GM23338 (cell line): ENCODE data around the gene EPS8L1. TPM values are rescaled to one million over a fixed set of nuclear protein-coding genes. Genes with fewer than 3 reads are reported as not detected.

ENCODE experiments used
- ATAC-seq: fragments of 200-7000 bp; cut with Tn5 transposase; 3 replicates; pipeline ENCODE4 v1.9.1; 2020
- DNase-seq: peaks from one replicate; pipeline ENCODE4 v3.0.0-alpha.2; 2015; ENCODE audit warnings: low spot score
- H2AFZ ChIP-seq: fragments of 200-600 bp; sonication (generic); 2 replicates; pipeline ENCODE4 v1.8.0; 2016; ENCODE audit warnings: antibody characterized with exemption, mild to moderate bottlenecking, moderate library complexity
- H3F3A ChIP-seq: fragments of 200-600 bp; sonication (generic); replicated peaks from 2 replicates; pipeline ENCODE4 v1.8.0; 2017; ENCODE audit warnings: antibody characterized with exemption, mixed run types, low read depth
- H3K27ac ChIP-seq: fragments of 200-600 bp; sonication (generic); 2 replicates; pipeline ENCODE4 v1.6.1; 2016; ENCODE audit warnings: low read depth
- H3K27me3 ChIP-seq: fragments of 200-600 bp; sonication (generic); 2 replicates; pipeline ENCODE4 v1.8.0; 2016; ENCODE audit warnings: mild to moderate bottlenecking, mixed run types, moderate library complexity; ENCODE audit not compliant: insufficient read depth
- H3K36me3 ChIP-seq: fragments of 200-600 bp; sonication (generic); 2 replicates; pipeline ENCODE4 v1.8.0; 2016; ENCODE audit warnings: mild to moderate bottlenecking; ENCODE audit not compliant: insufficient read depth
- H3K4me1 ChIP-seq: fragments of 200-600 bp; sonication (generic); 2 replicates; pipeline ENCODE4 v1.8.0; 2016; ENCODE audit warnings: mild to moderate bottlenecking, moderate library complexity; ENCODE audit not compliant: insufficient read depth
- H3K4me2 ChIP-seq: fragments of 200-600 bp; sonication (generic); 2 replicates; pipeline ENCODE4 v1.7.1; 2017; ENCODE audit warnings: mixed run types
- H3K4me3 ChIP-seq: fragments of 200-600 bp; sonication (generic); 2 replicates; pipeline ENCODE4 v1.6.1; 2016; ENCODE audit warnings: mixed run types
- H3K79me2 ChIP-seq: fragments of 200-600 bp; sonication (generic); replicated peaks from 2 replicates; pipeline ENCODE4 v1.8.0; 2017; ENCODE audit warnings: mild to moderate bottlenecking; ENCODE audit not compliant: insufficient read depth
- H3K9me2 ChIP-seq: fragments of 200-600 bp; sonication (generic); 2 replicates; pipeline ENCODE4 v1.8.0; 2017; ENCODE audit not compliant: insufficient read depth
- H4K20me1 ChIP-seq: fragments of 200-600 bp; sonication (generic); replicated peaks from 2 replicates; pipeline ENCODE4 v1.8.0; 2017; ENCODE audit warnings: mild to moderate bottlenecking; ENCODE audit not compliant: insufficient read depth
- H3K27ac Mint-ChIP-seq: 2 replicates; pipeline ENCODE4 v1.8.0; 2020; ENCODE audit warnings: inconsistent platforms, mild to moderate bottlenecking, moderate library complexity, mixed read lengths
- H3K27me3 Mint-ChIP-seq: 3 replicates; pipeline ENCODE4 v1.8.0; 2022; ENCODE audit warnings: low read depth, mild to moderate bottlenecking, moderate library complexity, mixed read lengths, inconsistent platforms; ENCODE audit not compliant: insufficient read depth, poor library complexity
- H3K36me3 Mint-ChIP-seq: 3 replicates; pipeline ENCODE4 v1.8.0; 2021; ENCODE audit warnings: low read depth, mild to moderate bottlenecking, inconsistent platforms, moderate library complexity, mixed read lengths
- H3K4me1 Mint-ChIP-seq: 3 replicates; pipeline ENCODE4 v1.8.0; 2020; ENCODE audit warnings: mild to moderate bottlenecking, inconsistent platforms, mixed read lengths
- H3K4me3 Mint-ChIP-seq: 3 replicates; pipeline ENCODE4 v1.8.0; 2021; ENCODE audit warnings: moderate library complexity, mild to moderate bottlenecking, inconsistent platforms, mixed read lengths
- H3K9me3 Mint-ChIP-seq: 3 replicates; pipeline ENCODE4 v1.8.0; 2020; ENCODE audit warnings: moderate library complexity, mild to moderate bottlenecking, inconsistent platforms, mixed read lengths
- CREB1 ChIP-seq: fragments of 250-450 bp; sonication (Bioruptor Pico); IDR thresholded peaks from 2 replicates; pipeline ENCODE4 v1.5.0; 2020; ENCODE audit warnings: low read depth, mild to moderate bottlenecking, moderate library complexity
- EZH2 ChIP-seq: fragments of 200-600 bp; sonication (generic); IDR thresholded peaks from one replicate; pipeline ENCODE4 v1.8.0; 2017; ENCODE audit warnings: antibody characterized with exemption, mild to moderate bottlenecking, low read depth; ENCODE audit not compliant: unreplicated experiment
- EZH2phosphoT487 ChIP-seq: fragments of 200-600 bp; sonication (generic); IDR thresholded peaks from one replicate; pipeline ENCODE4 v1.8.1; 2018; ENCODE audit warnings: antibody characterized with exemption; ENCODE audit not compliant: unreplicated experiment
- JUNB ChIP-seq: IDR thresholded peaks from one replicate; pipeline ENCODE4 v1.6.1; 2016; ENCODE audit warnings: antibody characterized with exemption; ENCODE audit not compliant: unreplicated experiment
- NANOG ChIP-seq: IDR thresholded peaks from 2 replicates; pipeline ENCODE4 v1.6.1; 2016; ENCODE audit warnings: antibody characterized with exemption, borderline replicate concordance
- POLR2AphosphoS5 ChIP-seq: IDR thresholded peaks from 2 replicates; pipeline ENCODE4 v1.6.1; 2016; ENCODE audit warnings: antibody characterized with exemption, low read depth
- STAT1 ChIP-seq: IDR thresholded peaks from one replicate; pipeline ENCODE4 v1.6.1; 2016; ENCODE audit warnings: antibody characterized with exemption; ENCODE audit not compliant: unreplicated experiment
- ZNF114 ChIP-seq: fragments of 250-450 bp; sonication (Bioruptor Pico); IDR thresholded peaks from 2 replicates; pipeline ENCODE4 v1.5.0; 2020; ENCODE audit warnings: mild to moderate bottlenecking, moderate library complexity
- ZNF331 ChIP-seq: fragments of 250-450 bp; sonication (Bioruptor Pico); IDR thresholded peaks from 2 replicates; pipeline ENCODE4 v1.5.0; 2020; ENCODE audit warnings: low read depth, mild to moderate bottlenecking, moderate library complexity
- polyA plus RNA-seq: library from polyadenylated mRNA; unstranded; fragments of >200 nt; fragmentation: Nextera tagmentation; extraction: Ambion mirVana; gene quantifications from 2 replicates; pipeline ENCODE4 v1.2.1, GENCODE V29; 2016
- total RNA-seq: library from RNA; depleted of rRNA; stranded (reverse); fragments of >200 nt; shearing (Covaris generic); gene quantifications from 2 replicates; pipeline ENCODE4 v1.2.3, GENCODE V29; 2014
- TF ChIP-seq, protein P1 (sequence below): IDR thresholded peaks from 2 replicates; pipeline ENCODE4 v1.6.1; 2016; ENCODE audit warnings: antibody characterized with exemption
- TF ChIP-seq, protein P2 (sequence below): IDR thresholded peaks from one replicate; pipeline ENCODE4 v1.6.1; 2018; ENCODE audit warnings: antibody characterized with exemption; ENCODE audit not compliant: unreplicated experiment
- TF ChIP-seq, protein P3 (sequence below): fragments of 250-450 bp; sonication (Bioruptor Pico); IDR thresholded peaks from 2 replicates; pipeline ENCODE4 v1.5.0; 2020; ENCODE audit warnings: mild to moderate bottlenecking, moderate library complexity
- TF ChIP-seq, protein P4 (sequence below), 2 experiments: fragments of 200-600 bp in 1 of 2; sonication (generic) in 1 of 2; conservative IDR thresholded peaks; 2 replicates each; pipeline versions ENCODE4 v1.5.1 to v1.6.1; 2016 to 2017; ENCODE audit warnings: antibody characterized with exemption in 2 of 2, low read depth in 2 of 2, mild to moderate bottlenecking in 2 of 2, moderate library complexity in 1 of 2

EPS8L1 gene
- total and polyA plus RNA-seq, 2 experiments from 2014 or later, result 47.5 to 51.2 TPM

DNA sequence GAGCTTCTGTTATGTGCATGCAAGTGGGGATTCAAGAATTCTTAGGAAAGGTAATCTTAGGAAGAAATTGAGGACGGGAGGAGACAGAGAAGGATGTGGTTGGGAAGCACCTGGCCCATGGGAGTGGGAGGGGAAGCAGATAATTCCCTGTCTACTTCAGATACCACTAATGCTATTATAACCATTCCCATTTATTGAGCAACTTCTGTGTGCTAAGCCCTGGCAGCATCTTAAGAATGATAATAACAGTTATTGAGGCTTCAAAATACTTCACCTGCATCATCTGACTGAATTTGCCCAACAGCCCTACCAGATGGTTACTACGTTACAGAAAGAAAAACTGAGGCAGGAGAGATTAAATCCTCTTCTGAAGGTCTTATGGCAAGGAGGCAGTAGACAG is 1.4 kb downstream of the EPS8L1 start:
- no peak overlapping the region; the same call in 2 of the 3 replicates for H3K4me3 Mint-ChIP-seq
- Histone ChIP-seq H2AFZ (no peak overlapping the region), H3K27me3 (peaks cover 50% of the 10 kb centered on the region), H3K36me3 (no peaks in the 10 kb centered on the region), H3K4me3 (no peak overlapping the region), H4K20me1 (no peaks in the 10 kb centered on the region), H3F3A (peaks cover 9% of the 10 kb centered on the region), H3K4me1 (peaks cover 19% of the 10 kb centered on the region; the same call in 1 of the 2 replicates), H3K79me2 (no peaks in the 10 kb centered on the region), H3K4me2 (no peak overlapping the region), H3K27ac (no peak overlapping the region), H3K9me2 (no peaks in the 10 kb centered on the region)
- peaks cover 50% of the 10 kb centered on the region for H3K27me3 Mint-ChIP-seq
- TF ChIP-seq NANOG (no peak), ZNF331 (no peak), EZH2phosphoT487 (no peak), STAT1 (no peak), ZNF114 (CRISPR knock-in tag) (no peak), POLR2AphosphoS5 (no peak), CREB1 (CRISPR knock-in tag) (no peak), JUNB (no peak), EZH2 (no peak)
- TF ChIP-seq, protein P1, sequence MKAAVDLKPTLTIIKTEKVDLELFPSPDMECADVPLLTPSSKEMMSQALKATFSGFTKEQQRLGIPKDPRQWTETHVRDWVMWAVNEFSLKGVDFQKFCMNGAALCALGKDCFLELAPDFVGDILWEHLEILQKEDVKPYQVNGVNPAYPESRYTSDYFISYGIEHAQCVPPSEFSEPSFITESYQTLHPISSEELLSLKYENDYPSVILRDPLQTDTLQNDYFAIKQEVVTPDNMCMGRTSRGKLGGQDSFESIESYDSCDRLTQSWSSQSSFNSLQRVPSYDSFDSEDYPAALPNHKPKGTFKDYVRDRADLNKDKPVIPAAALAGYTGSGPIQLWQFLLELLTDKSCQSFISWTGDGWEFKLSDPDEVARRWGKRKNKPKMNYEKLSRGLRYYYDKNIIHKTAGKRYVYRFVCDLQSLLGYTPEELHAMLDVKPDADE, result no peak
- TF ChIP-seq, protein P2, sequence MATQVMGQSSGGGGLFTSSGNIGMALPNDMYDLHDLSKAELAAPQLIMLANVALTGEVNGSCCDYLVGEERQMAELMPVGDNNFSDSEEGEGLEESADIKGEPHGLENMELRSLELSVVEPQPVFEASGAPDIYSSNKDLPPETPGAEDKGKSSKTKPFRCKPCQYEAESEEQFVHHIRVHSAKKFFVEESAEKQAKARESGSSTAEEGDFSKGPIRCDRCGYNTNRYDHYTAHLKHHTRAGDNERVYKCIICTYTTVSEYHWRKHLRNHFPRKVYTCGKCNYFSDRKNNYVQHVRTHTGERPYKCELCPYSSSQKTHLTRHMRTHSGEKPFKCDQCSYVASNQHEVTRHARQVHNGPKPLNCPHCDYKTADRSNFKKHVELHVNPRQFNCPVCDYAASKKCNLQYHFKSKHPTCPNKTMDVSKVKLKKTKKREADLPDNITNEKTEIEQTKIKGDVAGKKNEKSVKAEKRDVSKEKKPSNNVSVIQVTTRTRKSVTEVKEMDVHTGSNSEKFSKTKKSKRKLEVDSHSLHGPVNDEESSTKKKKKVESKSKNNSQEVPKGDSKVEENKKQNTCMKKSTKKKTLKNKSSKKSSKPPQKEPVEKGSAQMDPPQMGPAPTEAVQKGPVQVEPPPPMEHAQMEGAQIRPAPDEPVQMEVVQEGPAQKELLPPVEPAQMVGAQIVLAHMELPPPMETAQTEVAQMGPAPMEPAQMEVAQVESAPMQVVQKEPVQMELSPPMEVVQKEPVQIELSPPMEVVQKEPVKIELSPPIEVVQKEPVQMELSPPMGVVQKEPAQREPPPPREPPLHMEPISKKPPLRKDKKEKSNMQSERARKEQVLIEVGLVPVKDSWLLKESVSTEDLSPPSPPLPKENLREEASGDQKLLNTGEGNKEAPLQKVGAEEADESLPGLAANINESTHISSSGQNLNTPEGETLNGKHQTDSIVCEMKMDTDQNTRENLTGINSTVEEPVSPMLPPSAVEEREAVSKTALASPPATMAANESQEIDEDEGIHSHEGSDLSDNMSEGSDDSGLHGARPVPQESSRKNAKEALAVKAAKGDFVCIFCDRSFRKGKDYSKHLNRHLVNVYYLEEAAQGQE, result no peak
- TF ChIP-seq, protein P3, sequence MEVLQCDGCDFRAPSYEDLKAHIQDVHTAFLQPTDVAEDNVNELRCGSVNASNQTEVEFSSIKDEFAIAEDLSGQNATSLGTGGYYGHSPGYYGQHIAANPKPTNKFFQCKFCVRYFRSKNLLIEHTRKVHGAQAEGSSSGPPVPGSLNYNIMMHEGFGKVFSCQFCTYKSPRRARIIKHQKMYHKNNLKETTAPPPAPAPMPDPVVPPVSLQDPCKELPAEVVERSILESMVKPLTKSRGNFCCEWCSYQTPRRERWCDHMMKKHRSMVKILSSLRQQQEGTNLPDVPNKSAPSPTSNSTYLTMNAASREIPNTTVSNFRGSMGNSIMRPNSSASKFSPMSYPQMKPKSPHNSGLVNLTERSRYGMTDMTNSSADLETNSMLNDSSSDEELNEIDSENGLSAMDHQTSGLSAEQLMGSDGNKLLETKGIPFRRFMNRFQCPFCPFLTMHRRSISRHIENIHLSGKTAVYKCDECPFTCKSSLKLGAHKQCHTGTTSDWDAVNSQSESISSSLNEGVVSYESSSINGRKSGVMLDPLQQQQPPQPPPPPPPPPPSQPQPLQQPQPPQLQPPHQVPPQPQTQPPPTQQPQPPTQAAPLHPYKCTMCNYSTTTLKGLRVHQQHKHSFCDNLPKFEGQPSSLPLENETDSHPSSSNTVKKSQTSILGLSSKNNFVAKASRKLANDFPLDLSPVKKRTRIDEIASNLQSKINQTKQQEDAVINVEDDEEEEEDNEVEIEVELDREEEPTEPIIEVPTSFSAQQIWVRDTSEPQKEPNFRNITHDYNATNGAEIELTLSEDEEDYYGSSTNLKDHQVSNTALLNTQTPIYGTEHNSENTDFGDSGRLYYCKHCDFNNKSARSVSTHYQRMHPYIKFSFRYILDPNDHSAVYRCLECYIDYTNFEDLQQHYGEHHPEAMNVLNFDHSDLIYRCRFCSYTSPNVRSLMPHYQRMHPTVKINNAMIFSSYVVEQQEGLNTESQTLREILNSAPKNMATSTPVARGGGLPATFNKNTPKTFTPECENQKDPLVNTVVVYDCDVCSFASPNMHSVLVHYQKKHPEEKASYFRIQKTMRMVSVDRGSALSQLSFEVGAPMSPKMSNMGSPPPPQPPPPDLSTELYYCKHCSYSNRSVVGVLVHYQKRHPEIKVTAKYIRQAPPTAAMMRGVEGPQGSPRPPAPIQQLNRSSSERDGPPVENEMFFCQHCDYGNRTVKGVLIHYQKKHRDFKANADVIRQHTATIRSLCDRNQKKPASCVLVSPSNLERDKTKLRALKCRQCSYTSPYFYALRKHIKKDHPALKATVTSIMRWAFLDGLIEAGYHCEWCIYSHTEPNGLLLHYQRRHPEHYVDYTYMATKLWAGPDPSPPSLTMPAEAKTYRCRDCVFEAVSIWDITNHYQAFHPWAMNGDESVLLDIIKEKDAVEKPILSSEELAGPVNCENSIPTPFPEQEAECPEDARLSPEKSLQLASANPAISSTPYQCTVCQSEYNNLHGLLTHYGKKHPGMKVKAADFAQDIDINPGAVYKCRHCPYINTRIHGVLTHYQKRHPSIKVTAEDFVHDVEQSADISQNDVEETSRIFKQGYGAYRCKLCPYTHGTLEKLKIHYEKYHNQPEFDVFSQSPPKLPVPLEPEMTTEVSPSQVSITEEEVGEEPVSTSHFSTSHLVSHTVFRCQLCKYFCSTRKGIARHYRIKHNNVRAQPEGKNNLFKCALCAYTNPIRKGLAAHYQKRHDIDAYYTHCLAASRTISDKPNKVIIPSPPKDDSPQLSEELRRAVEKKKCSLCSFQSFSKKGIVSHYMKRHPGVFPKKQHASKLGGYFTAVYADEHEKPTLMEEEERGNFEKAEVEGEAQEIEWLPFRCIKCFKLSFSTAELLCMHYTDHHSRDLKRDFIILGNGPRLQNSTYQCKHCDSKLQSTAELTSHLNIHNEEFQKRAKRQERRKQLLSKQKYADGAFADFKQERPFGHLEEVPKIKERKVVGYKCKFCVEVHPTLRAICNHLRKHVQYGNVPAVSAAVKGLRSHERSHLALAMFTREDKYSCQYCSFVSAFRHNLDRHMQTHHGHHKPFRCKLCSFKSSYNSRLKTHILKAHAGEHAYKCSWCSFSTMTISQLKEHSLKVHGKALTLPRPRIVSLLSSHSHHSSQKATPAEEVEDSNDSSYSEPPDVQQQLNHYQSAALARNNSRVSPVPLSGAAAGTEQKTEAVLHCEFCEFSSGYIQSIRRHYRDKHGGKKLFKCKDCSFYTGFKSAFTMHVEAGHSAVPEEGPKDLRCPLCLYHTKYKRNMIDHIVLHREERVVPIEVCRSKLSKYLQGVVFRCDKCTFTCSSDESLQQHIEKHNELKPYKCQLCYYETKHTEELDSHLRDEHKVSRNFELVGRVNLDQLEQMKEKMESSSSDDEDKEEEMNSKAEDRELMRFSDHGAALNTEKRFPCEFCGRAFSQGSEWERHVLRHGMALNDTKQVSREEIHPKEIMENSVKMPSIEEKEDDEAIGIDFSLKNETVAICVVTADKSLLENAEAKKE (CRISPR knock-in tag), result no peak
- TF ChIP-seq, protein P4, sequence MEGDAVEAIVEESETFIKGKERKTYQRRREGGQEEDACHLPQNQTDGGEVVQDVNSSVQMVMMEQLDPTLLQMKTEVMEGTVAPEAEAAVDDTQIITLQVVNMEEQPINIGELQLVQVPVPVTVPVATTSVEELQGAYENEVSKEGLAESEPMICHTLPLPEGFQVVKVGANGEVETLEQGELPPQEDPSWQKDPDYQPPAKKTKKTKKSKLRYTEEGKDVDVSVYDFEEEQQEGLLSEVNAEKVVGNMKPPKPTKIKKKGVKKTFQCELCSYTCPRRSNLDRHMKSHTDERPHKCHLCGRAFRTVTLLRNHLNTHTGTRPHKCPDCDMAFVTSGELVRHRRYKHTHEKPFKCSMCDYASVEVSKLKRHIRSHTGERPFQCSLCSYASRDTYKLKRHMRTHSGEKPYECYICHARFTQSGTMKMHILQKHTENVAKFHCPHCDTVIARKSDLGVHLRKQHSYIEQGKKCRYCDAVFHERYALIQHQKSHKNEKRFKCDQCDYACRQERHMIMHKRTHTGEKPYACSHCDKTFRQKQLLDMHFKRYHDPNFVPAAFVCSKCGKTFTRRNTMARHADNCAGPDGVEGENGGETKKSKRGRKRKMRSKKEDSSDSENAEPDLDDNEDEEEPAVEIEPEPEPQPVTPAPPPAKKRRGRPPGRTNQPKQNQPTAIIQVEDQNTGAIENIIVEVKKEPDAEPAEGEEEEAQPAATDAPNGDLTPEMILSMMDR (conservative IDR thresholded peaks at IDR 0.05; ENCODE audit: low read depth in 2 of 2), result no peak
- ATAC-seq (no peak), DNase-seq (no peak)
- peaks cover 33% of the 10 kb centered on the region for H3K4me1 Mint-ChIP-seq
- H3K36me3 Mint-ChIP-seq, result peaks cover 6% of the 10 kb centered on the region; the same call in 2 of the 3 replicates
- no peak overlapping the region for H3K27ac Mint-ChIP-seq
- peaks cover 6% of the 10 kb centered on the region; the same call in 2 of the 3 replicates for H3K9me3 Mint-ChIP-seq
